GM12875 (cell line): ENCODE measurements around the gene EPHA7.

Experiments
- H3K4me3 ChIP-seq: one replicate; pipeline ENCODE4 v1.5.1; 2011; ENCODE audit warnings: low read depth, low read length, control low read depth
- CTCF ChIP-seq: IDR thresholded peaks from 2 replicates; pipeline ENCODE4 v1.5.1; 2011; ENCODE audit warnings: low read depth, mild to moderate bottlenecking, control low read depth, inconsistent platforms, low read length, moderate library complexity, borderline replicate concordance; ENCODE audit not compliant: insufficient read depth

The EPHA7 gene

GRCh38 chr6:93371756-93372155 lies 47.6 kb downstream of the EPHA7 start:
- no peak overlapping the region for H3K4me3 ChIP-seq
- TF ChIP-seq CTCF, result no peak

GRCh38 chr6:93369586-93370134 lies 49.7 kb downstream of the EPHA7 start:
- TF ChIP-seq CTCF, result no peak
- no peak overlapping the region for H3K4me3 ChIP-seq

DNA sequence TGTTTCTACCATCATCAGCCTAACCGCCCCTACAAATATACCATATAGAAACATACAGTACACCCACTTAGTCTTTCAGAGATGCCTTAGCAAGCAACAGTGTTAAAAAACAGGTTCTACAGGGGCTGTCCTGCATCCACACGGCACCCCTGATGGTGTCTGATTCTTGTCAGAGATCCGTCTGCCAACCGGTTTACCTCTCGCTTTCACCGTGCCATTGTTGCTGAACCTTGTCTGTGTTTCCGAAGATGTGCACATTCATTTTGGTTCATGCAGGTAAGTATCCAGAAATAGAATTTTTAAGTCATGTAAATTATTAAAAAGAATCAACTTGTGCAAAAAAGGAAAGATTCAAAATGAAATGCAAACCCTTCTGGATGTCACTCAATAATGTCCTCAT lies 52.9 kb downstream of the EPHA7 start:
- no peak for TF ChIP-seq CTCF
- no peak overlapping the region for H3K4me3 ChIP-seq

DNA sequence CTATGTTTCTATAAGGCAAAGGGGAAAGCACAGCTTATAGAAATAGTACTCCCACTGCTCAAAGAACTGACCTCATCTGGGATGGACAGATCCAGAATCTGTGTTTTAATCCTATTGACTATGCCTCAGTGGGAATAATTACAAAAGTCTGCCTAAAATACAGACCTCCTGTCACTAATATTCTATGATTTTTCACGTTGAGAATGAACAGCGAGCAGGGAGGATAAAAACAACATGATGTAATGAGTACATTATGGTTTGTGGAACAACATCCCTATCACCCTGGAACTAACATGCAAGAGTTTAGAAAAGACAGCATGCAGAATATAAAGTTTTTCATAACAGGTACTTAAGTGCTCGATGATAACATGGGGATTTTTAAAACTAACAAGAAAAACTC lies 53.9 kb downstream of the EPHA7 start:
- H3K4me3 ChIP-seq, result no peak overlapping the region
- TF ChIP-seq CTCF, result no peak

DNA sequence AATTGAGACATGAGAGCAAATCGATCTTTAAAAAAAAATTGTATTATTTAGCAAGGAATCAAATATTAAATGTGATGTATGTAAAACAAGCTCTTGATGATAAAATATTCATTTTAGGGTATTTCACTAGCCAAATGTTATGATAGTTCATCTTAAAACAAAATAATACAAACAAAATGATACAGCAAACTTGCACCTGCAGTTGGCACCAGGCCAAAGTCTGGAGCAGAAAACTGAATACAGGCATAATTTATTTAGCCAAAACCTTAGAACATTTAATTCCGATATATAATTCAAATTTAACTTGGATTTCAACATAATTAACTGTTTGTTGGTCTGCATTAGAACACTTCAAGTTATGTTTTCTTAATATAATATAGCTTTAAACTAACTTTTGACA lies 60.9 kb downstream of the EPHA7 start:
- no peak overlapping the region for H3K4me3 ChIP-seq
- TF ChIP-seq CTCF, result no peak

DNA sequence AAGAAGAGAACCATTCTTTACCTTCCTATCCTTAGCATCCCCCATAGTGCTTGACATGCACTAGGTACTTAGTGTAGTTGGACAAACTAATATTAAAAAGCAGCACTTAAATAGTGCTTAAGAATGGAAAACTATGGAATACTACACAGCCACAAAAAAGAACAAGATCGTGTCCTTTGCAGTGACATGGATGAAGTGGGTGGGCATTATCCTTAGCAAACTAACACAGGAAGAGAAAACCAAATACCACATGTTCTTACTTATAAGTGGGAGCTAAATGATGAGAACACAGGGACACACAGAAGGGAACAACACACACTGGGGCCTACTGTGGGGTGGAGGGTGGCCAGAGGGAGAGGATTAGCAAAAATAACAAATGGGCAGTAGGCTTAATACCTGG lies 66.8 kb downstream of the EPHA7 start:
- TF ChIP-seq CTCF, result no peak
- no peak overlapping the region for H3K4me3 ChIP-seq

- no peak for TF ChIP-seq CTCF
- no peak overlapping the region for H3K4me3 ChIP-seq
These were observed 68.1 kb downstream of the EPHA7 start for GRCh38 chr6:93351222-93351621.
